Measurements from ENCODE around the gene RANBP1. TPM values are rescaled to one million over a fixed set of nuclear protein-coding genes. Genes with fewer than 3 reads are reported as not detected.

RANBP1 gene
- total RNA-seq, 1 experiment from 2014 or later = 509 TPM

DNA sequence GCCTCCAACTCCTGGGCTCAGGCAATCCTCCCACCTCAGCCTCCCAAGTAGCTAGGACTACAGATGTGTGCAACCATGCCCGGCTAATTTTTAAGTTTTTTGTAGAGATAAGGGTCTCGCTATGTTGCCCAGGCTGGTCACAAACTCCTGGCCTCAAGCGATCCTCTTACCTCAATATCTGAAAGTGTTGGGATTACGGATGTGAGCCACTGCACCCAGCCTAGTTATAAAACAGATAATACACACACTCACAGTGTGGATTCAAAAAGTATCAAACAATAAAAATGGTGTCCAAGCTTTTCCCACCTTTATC lies 35.3 kb downstream of the RANBP1 start:
- Histone ChIP-seq H3K9me3 (ENCODE audit: low read depth, low read length, poor library complexity, severe bottlenecking) (no peaks in the 10 kb centered on the region), H3K4me1 (ENCODE audit: insufficient read depth, low read length, poor library complexity, severe bottlenecking) (no peaks in the 10 kb centered on the region), H3K4me3 (ENCODE audit: low read depth, low read length, poor library complexity, severe bottlenecking) (no peak overlapping the region), H3K36me3 (ENCODE audit: insufficient read depth, low read length, poor library complexity, severe bottlenecking) (no peaks in the 10 kb centered on the region), H3K27me3 (replicated peaks; ENCODE audit: insufficient read depth, low read depth, low read length, poor library complexity) (no peaks in the 10 kb centered on the region), H3K27ac (ENCODE audit: low read depth, low read length, poor library complexity, severe bottlenecking) (no peak overlapping the region)
- no peak for DNase-seq (ENCODE audit: low spot score)
- no TSS peak for BruUV-seq (replicated peaks)
- CTCF ChIA-PET = no interaction called here
- TF ChIP-seq, protein P1, sequence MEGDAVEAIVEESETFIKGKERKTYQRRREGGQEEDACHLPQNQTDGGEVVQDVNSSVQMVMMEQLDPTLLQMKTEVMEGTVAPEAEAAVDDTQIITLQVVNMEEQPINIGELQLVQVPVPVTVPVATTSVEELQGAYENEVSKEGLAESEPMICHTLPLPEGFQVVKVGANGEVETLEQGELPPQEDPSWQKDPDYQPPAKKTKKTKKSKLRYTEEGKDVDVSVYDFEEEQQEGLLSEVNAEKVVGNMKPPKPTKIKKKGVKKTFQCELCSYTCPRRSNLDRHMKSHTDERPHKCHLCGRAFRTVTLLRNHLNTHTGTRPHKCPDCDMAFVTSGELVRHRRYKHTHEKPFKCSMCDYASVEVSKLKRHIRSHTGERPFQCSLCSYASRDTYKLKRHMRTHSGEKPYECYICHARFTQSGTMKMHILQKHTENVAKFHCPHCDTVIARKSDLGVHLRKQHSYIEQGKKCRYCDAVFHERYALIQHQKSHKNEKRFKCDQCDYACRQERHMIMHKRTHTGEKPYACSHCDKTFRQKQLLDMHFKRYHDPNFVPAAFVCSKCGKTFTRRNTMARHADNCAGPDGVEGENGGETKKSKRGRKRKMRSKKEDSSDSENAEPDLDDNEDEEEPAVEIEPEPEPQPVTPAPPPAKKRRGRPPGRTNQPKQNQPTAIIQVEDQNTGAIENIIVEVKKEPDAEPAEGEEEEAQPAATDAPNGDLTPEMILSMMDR (conservative IDR thresholded peaks at IDR 0.05; ENCODE audit: low read depth, low read length) = no peak
- TF ChIP-seq EZH2 (IDR thresholded peaks at IDR 0.05; ENCODE audit: borderline replicate concordance, low read depth, low read length, poor library complexity, severe bottlenecking) = no peak
- POLR2A ChIA-PET (ENCODE audit: low non-redundant PET) = no interaction called here
- intact Hi-C loops (cut with micrococcal nuclease; ENCODE audit: unreplicated experiment) = no loop called here

DNA sequence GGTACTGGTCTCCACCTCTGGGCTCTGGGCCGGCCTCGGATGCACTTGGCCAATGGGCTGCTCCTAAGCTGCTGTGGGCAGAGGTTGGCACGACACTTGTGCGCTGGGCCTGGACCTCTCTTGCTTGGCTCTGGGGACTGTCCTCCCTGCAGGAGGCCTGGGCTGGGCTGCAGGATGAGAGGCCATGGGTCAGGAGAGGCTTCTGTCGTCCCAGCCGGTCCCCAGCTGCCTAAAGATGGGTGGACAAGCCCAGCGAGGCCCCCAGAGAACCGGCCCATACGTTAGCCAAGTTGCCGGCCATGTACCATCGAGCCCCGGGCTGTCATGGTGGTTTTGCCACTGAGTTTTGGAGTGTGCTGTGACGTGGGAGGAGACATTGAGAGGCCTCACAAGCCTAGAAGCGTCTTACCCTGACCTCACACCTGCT lies 36.6 kb downstream of the RANBP1 start:
- H3K9me3 ChIP-seq (ENCODE audit: low read depth, low read length, poor library complexity, severe bottlenecking) = no peaks in the 10 kb centered on the region
- no peak overlapping the region for H3K27ac ChIP-seq (ENCODE audit: low read depth, low read length, poor library complexity, severe bottlenecking)
- H3K27me3 ChIP-seq (replicated peaks; ENCODE audit: insufficient read depth, low read depth, low read length, poor library complexity) = no peaks in the 10 kb centered on the region
- CTCF ChIA-PET = no interaction called here
- DNase-seq (ENCODE audit: low spot score) = no peak
- no peaks in the 10 kb centered on the region for H3K4me1 ChIP-seq (ENCODE audit: insufficient read depth, low read length, poor library complexity, severe bottlenecking)
- H3K36me3 ChIP-seq (ENCODE audit: insufficient read depth, low read length, poor library complexity, severe bottlenecking) = no peaks in the 10 kb centered on the region
- TF ChIP-seq, protein P1 (conservative IDR thresholded peaks at IDR 0.05; ENCODE audit: low read depth, low read length) = no peak
- TF ChIP-seq EZH2 (IDR thresholded peaks at IDR 0.05; ENCODE audit: borderline replicate concordance, low read depth, low read length, poor library complexity, severe bottlenecking) = no peak
- POLR2A ChIA-PET (ENCODE audit: low non-redundant PET) = no interaction called here
- no TSS peak for BruUV-seq (replicated peaks)
- intact Hi-C loops (cut with micrococcal nuclease; ENCODE audit: unreplicated experiment) = no loop called here
- no peak overlapping the region for H3K4me3 ChIP-seq (ENCODE audit: low read depth, low read length, poor library complexity, severe bottlenecking)

DNA sequence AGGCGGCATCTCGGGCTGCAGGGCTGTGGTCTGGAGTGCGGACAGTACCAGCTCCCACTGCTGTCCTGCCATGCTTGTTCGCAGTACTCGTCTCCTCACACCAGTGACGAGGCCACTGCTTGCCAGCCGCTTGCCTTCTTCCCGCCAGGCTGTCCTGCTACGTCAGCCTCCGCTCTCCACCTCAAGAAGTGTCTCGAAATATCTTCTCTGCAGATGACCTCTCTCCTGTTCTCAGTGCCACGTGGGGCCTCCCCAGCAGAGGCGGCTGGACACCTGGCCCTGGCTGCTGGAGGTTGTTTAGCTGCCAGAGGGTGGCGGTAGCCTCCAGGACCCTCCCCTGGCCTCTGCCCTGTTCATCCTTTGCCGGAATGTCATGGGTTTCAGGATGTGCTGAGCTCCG lies 38.0 kb downstream of the RANBP1 start:
- H3K4me1 ChIP-seq (ENCODE audit: insufficient read depth, low read length, poor library complexity, severe bottlenecking) = no peaks in the 10 kb centered on the region
- ChIA-PET CTCF (no interaction called here), POLR2A (ENCODE audit: low non-redundant PET) (interaction anchor here (0.6 kb wide), 1 partner anchor 542 kb away, joined by 3 read pairs; no protein-coding TSS in a partner anchor)
- no peaks in the 10 kb centered on the region for H3K27me3 ChIP-seq (replicated peaks; ENCODE audit: insufficient read depth, low read depth, low read length, poor library complexity)
- H3K9me3 ChIP-seq (ENCODE audit: low read depth, low read length, poor library complexity, severe bottlenecking) = no peaks in the 10 kb centered on the region
- DNase-seq (ENCODE audit: low spot score) = no peak
- no peak overlapping the region for H3K27ac ChIP-seq (ENCODE audit: low read depth, low read length, poor library complexity, severe bottlenecking)
- no TSS peak for BruUV-seq (replicated peaks)
- no peak overlapping the region for H3K4me3 ChIP-seq (ENCODE audit: low read depth, low read length, poor library complexity, severe bottlenecking)
- intact Hi-C loops (cut with micrococcal nuclease; ENCODE audit: unreplicated experiment) = no loop called here
- TF ChIP-seq, protein P1 (conservative IDR thresholded peaks at IDR 0.05; ENCODE audit: low read depth, low read length) = no peak
- no peaks in the 10 kb centered on the region for H3K36me3 ChIP-seq (ENCODE audit: insufficient read depth, low read length, poor library complexity, severe bottlenecking)

Data from A673 (cell line).